CD4-positive, alpha-beta T cell treated with Interleukin-4 for 1 hour (primary cell): ENCODE data around the gene MRPL41.
"Not testable (repeated sequence)": the region's sequence is repeated elsewhere in the genome, so short reads cannot be mapped to it uniquely, and the experiment has no call there.

Source experiments
- DNase-seq, 2 donors: peaks; one replicate each; pipeline ENCODE4 v3.0.0-alpha.2; 2020 to 2022

The MRPL41 gene

DNA sequence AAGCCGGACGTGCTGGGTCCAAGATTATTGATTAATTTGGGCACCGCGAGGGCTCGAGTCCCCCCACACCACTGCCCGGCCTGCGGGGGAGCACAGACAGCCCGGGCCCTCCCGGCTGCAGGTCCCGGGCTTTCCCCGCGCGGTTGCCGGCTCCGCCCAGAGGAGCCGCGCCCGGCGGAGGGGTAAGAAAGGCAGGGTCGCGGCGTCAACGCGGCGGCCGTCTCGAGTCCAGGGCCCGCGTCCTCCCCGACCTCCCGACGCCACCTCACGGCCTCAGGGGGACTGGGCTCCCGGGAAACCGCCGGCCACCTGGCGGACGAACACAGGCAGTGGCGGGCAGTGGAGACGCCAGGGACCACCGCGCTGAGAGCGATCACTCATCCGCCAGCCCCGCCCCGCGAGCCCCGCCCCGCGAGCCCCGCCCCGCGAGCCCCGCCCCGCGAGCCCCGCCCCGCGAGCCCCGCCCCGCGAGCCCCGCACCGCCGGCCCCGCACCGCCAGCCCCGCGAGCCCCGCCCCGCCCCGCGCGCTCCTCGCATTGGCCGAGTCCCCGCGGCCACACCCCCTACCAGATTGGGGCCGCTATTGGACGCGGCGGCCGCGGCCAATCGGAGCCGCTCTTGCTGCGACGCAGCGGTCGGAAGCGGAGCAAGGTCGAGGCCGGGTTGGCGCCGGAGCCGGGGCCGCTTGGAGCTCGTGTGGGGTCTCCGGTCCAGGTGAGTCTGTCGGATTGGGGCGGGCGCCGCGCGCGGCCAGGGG lies at the start of gene MRPL41:
Gene MRPL41, plus strand, starts transcription at position 616 of the 758 bp plus-strand sequence. CDS start 203 bp downstream, outside the sequence.
- peak; percentile 90 to 91 for DNase-seq

DNA sequence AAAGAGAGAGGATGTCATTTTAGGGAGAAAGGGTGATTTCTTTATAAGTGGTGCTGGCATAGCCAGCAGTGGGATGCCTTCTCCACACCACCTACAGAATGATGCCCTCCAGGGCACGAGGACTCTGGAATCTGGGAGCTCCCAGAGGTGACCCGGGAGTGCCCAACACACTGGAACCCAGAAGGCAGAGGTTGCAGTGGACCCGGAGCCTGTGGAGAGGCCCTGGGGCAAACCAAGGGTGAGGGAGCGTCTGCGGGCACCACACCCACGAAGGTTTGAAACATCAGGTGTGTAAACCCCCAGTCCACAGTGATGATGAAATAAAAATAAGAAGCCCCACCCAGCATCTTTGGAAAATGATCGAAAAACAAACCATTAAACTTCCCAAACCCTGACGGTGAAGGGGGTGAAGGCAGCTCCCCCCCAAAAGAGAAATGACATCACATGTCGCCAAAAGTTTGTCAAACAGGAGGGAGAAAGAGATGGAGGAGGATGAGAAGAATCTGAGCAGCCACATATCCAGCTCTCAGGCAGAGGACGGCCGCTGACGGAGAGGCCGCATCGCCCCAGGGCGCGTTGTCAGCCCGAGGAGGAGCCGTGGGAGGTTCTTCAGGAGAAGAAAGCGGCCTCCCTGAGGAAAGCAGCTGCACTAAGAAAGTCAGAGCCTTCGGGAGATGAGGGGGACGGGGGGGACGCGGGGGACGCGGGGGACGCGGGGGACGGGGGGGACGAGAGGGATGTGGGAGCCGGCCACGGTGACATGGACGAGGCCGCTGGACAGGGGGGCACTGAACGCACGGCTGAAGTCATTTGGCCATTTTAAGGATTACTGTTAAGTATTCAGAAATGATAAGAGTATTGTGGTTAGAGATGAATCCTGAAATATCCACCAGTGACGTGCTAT lies 49.4 kb upstream of the MRPL41 start:
- DNase-seq: no peak

DNA sequence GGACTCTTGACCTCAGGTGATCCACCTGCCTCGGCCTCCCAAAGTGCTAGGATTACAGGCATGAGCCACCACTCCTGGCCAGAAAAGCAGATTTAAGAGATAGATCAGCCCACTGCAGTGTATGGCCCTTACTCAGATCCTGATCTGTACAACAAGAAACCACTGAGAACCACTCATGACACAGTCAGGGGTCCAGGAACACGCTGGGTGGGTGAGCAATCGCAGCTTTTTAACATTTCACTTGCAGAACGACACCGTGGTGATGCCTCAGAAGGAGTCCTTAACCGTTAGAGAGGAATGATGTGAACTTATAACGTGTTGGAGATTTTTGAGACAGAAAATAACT lies 47.3 kb upstream of the MRPL41 start:
- no peak for DNase-seq

DNA sequence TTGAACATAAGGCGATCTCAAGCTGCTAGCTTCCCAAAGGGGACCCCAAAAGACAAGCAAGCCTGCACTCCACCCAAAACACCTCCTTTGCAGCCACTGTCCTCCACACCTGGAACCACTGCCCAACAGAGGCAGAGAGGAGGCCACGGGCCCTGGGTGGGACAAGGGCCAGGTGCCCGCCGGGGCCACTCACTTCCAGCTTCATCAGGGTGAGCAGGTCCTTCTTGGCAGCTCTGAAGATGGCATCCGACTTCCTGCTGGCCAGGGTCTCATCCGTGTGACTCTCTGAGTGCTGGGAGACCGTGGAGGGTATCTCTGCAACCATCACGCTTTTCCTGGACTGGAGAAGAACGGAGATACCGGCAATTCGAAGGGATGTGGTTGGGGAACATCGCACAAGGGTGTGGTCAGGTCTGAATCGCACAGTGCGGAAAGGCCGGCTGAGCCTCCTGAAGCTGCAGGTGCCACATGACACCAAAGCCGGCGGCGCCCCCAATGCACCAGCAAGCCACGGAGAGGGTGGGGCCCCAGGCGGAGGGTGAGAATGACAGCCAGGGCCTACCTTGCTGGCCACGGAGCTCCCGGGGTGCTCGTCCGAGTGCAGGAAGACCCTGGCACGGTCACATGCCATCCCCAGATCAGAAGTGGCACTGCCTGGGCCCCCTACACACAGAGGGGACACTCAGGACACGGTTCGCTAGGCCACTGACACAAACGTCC lies 46.1 kb upstream of the MRPL41 start:
- DNase-seq: no peak

DNA sequence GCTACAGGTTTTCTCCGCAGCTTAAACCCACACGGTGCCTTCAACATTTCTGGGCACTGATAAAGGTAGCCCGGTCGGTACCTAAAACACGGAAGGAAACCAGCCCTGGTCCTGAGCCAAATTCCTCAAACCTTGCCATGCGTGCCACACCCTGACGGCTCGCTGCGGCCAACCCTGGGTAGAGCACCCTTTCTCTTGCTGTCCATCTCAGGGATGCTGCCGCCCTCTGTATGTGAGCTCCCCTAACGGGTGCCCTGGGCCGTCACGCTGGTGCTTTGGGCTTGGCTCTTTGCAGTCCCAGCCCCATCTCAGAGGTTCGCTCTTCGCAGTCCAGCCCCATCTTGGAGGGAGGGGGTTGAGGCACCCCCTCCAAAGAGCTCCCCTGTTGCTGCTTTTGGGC lies 45.4 kb upstream of the MRPL41 start:
- no peak for DNase-seq

DNA sequence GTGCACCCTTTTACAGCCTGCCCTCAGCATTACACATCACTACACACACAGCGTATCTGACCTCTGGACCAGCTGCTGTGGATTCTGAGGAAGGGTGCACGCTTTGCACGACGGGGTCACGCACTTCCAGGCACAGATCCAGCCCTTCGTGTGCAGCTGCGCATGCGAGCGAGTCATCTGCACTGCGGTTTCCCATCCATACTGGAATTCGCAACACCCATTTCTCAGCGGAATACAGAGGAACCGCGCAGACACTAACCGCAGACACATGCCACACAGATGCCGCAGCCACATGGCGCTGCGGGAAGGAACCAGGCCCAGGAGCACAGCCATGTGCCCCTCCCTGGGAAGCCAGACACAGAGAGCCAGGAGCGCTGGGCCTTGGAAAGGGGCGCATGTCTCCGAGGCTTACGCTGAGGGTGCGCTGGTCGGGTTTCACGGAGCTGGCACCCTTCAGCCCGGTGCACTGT lies 44.9 kb upstream of the MRPL41 start:
- DNase-seq: no peak

DNA sequence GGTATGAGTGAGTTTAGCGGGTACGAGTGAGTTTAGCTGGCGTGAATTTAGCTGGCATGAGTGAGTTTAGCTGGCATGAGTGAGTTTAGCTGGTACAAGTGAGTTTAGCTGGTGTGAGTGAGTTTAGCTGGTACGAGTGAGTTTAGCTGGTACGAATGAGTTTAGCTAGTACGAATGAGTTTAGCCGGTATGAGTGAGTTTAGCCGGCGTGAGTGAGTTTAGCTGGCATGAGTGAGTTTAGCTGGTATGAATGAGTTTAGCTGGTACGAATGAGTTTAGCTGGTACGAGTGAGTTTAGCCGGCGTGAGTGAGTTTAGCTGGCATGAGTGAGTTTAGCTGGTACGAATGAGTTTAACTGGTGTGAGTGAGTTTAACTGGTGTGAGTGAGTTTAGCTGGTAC lies 42.5 kb upstream of the MRPL41 start:
- DNase-seq: no peak

DNA sequence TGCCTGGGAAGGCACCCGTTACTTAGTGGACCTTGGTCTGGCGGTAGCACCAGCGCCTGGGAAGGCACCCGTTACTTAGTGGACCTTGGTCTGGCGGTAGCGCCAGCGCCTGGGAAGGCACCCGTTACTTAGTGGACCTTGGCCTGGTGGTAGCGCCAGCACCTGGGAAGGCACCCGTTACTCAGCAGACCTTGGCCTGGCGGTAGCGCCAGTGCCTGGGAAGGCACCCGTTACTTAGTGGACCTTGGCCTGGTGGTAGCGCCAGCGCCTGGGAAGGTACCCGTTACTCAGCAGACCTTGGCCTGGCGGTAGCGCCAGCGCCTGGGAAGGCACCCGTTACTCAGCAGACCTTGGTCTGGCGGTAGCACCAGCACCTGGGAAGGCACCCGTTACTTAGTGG lies 40.6 kb upstream of the MRPL41 start:
- DNase-seq: not testable (repeated sequence)

DNA sequence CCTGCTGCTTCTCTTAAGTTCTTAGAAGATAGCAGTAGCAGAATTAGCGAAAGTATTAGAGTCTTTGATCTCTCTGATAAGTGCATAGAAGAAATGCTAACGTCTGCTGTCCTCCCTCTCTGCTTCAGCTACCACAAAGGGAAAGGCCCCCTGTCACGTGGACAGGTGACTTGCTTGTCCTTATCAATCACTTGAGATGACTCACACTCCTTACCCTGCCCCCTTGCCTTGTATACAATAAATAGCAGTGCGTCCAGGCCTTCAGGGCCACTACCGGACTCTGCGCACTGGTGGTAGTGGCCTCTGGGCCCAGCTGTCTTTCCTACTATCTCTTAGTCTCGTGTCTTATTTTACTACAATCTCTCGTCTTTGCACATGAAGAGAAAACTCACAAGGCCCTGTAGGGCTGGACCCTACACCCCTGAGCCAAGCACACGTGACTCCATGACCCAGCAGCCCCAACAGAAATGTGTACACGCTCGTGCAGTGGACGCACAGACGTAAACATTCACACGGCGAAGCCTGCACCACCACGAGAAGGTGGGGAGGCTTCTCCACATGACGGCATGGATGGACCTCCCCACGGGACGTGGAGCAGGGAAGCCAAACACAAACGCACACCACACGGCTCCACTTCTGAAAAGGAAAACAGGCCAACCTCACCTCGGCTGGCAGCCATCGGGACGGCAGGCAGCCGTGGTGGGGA lies 39.8 kb upstream of the MRPL41 start:
- no peak for DNase-seq

DNA sequence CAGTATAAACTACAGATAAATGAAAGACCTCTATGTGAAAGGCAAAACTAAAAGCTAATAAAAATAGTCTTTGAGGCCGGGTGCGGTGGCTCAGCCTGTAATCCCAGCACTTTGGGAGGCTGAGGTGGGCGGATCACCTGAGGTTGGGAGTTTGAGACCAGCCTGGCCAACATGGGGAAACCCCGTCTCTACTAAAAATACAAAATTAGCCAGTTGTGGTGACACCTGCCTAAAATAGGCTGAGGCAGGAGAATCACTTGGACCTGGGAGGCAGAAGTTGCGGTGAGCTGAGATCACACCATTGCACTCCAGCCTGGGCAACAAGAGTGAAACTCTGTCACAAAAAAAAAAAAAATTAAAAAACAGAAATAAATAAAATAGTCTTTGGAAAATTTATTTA lies 38.5 kb upstream of the MRPL41 start:
- not testable (repeated sequence) for DNase-seq

DNA sequence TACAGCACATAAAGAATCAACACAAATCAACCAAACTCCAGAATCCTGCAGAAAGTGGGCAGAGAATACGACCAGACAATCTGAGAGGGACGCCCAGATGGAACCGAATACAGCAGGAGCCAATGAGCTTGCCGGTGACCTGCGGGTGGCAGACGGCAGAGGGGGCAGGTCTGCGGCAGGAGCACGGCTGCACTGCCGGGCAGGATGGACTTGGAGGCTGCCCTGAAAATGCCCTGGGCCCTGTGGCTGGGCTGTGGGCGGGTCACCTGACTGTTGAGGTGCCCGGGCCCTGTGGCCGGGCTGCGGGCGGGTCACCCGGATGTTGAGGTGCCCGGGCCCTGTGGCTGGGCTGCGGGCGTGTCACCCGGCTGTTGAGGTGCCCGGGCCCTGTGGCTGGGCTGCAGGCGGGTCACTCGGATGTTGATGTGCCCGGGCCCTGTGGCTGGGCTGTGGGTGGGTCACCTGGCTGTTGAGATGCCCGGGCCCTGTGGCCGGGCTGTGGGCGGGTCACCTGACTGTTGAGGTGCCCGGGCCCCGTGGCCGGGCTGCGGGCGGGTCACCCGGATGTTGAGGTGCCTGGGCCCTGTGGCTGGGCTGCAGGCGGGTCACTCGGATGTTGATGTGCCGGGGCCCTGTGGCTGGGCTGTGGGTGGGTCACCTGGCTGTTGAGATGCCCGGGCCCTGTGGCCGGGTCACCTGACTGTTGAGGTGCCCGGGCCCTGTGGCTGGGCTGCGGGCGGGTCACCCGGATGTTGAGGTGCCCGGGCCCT lies 37.7 kb upstream of the MRPL41 start:
- not testable (repeated sequence) for DNase-seq

DNA sequence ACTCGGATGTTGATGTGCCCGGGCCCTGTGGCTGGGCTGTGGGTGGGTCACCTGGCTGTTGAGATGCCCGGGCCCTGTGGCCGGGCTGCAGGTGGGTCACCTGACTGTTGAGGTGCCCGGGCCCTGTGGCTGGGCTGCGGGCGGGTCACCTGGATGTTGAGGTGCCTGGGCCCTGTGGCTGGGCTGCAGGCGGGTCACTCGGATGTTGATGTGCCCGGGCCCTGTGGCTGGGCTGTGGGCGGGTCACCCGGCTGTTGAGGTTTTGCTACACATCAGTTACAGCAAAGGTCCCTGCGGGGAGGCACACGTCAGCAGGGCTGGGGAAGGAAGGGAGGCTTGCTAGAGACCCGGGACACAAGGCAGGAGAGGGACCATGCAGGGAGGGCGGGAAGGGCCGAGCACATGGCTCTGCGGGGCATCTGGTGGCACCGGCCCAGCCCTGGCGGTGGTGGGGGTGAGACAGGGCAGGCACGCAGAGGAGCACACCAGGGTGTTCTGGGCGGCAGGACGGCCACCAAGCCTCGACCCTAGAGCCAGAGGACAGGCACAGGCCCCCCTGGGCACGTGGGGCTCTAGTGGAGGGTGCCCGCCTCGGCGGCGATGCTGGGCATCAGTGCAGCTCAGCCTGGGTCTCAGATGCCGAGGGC lies 36.9 kb upstream of the MRPL41 start:
- DNase-seq: no peak

DNA sequence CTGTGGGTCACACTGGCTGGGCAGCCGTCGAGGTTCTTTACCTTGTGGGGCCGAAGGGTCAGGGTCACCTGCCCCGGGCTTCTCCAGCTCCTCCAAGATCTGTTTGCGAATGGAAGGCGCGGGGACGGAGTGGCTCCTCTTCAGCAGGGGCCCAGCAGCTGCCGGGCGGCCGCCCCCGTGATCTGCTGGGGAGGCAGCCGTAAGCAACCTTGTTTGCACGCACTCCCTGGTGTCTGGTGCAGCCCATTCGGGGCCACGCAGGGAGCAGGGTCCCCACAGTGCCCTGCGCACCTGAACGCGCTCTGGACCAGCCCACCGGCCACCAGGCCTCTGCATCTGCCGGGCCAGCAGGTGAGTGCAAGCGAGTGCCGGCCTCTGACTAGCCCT lies 36.3 kb upstream of the MRPL41 start:
- DNase-seq: no peak

DNA sequence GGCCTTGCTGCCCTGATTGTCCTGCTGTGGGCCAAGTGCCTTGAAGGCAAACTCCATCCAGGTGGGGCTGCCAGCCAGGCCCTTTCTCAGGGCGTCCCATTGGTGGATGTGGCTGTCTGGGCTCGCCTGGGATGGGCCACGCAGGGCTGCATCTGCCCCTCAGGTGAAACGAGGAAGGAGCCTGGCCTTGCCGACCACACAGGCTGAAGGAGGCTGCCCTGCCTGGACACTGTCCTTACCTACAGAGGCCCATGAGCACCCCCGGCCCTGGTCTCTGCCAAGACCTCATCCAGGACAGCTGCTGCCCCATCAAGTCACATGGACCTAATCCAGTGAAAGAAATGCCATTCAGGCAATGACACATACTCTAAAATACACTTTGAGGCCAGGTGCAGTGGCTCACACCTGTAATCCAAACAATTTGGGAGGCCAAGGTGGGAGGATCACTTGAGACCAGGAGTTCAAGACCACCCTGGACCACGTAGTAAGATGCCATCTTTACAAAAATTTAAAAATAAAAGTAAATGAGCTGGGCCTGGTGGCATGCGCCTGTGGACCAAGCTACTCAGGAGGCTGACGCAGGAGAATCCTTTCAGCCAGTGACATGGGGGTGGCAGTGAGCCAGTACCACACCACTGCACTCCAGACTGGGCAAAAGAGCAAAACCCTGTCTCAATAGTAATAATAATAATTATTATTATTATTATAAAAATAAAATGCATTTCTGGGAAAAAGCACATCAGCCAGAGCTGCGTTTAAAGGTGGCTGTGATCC lies 35.3 kb upstream of the MRPL41 start:
- no peak for DNase-seq

DNA sequence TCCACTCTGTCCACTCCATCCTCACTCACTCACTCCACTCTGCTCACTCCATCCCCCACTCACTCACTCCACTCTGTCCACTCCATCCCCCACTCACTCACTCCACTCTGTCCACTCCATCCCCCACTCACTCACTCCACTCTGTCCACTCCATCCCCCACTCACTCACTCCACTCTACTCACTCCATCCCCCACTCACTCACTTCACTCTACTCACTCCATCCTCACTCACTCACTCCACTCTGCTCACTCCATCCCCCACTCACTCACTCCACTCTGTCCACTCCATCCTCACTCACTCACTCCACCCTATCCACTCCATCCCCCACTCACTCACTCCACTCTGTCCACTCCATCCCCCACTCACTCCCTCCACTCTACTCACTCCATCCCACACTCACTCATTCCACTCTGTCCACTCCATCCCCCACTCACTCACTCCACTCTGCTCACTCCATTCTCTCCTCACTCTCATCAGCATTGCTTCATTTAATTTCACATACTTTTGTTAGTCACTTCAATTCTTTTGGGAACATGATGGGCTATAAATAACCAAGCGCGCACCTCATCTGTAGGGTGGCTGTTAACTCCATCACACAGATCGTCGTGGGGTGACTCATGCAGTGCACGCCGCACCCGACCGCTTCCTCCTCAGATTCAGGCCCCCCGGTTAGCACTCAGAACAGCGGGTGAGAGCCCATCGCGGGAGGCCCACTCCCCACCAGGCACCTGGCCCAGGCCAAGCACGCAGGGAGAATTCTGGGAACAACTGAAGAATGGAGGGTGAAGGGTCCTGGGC lies 32.8 kb upstream of the MRPL41 start:
- not testable (repeated sequence) for DNase-seq

DNA sequence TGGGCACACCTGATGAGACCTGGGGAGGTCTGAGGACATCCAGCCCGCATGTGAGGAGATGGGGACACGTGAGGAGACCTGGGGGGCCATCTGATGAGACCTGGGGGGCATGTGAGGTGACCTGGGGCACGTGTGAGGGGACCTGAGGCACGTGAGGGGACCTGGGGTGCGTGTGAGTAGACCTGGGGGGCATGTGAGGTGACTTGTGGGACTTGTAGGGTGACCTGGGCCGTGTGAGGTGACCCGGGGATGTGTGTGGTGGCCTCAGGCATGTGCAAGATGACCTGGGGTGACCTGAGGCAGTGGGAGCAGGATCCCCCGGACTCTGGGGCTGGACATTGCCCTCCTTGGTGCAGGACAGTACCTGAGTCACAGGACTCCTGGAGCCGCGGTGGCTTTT lies 32.1 kb upstream of the MRPL41 start:
- DNase-seq: no peak

DNA sequence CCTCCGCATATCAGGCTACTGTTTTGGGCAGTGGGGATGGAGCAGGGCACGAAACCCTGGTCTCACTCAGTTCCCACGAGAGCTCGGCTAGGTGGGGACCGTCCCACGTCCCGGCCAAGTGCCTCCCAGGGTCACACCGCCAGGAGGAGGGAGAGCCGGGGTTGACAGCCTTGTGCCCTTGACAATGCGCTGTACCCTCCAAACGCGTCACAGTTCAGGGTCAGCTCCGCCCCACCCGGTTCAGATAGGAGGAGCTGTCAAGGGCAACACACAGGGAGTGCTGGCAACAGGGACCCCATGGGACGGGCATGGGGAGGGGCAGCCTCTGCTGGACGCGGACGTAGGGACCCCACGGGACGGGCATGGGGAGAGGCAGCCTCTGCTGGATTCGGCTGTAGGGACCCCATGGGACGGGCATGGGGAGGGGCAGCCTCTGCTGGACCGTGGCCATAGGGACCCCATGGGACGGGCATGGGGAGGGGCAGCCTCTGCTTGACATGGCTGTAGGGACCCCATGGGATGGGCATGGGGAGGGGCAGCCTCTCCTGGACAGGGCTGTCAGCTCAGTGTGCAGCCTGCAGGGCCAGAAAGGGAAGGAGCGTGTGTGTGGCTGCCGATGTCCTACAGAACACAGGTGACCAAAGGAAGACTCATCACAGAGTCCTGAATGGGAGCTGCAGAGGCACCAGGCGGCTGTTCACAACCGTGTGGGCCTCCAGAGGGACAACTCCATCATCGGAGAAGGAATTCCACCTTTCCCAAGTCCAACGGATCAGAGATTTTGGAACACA lies 30.9 kb upstream of the MRPL41 start:
- no peak for DNase-seq

DNA sequence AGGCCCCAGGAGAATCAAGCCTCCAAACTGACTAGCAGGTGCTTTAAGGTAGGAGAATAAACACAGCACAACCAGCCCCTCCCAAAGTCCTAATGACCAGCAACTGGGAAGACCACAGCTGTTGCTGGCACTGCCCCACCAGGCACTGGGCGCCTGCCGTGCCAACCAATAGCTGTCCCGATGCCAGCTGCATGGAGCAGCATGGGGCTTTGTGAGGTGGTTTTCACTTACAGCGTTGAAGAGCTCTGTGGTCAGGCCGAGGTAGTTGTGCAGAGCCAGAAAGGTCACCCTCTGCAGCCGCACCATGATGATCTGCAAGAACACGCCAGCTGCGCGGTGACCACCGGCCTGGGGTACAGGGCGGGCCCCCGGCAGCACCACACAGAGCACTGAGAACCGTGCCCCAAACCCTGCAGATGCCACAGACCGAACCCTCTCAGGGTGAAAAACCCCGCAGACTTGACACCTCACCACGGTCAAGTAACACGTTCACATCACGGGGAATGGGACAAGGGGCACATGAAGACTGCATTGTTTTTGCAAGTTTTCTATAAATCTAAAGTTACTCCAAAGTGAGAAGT lies 30.2 kb upstream of the MRPL41 start:
- DNase-seq: no peak
